GM12878 (cell line): ENCODE data around the gene CACNA1I.

ENCODE experiments used
- POLR2AphosphoS5 ChIP-seq: IDR thresholded peaks from 2 replicates; pipeline ENCODE4 v1.6.1; 2011; ENCODE audit warnings: mild to moderate bottlenecking, low read length, inconsistent platforms
- RFX5 ChIP-seq: IDR thresholded peaks from 2 replicates; pipeline ENCODE4 v1.6.1; 2011; ENCODE audit warnings: low read depth, low read length, improper control_type of control experiment
- SIX5 ChIP-seq: IDR thresholded peaks from 2 replicates; pipeline ENCODE4 v1.6.1; 2011; ENCODE audit warnings: mild to moderate bottlenecking, low read depth, low read length, moderate library complexity; ENCODE audit not compliant: severe bottlenecking
- TCF3 ChIP-seq: IDR thresholded peaks from 2 replicates; pipeline ENCODE4 v1.6.1; 2012; ENCODE audit warnings: low read depth, mild to moderate bottlenecking, low read length, borderline replicate concordance; ENCODE audit not compliant: insufficient read depth
- TF ChIP-seq, protein P1 (sequence below): IDR thresholded peaks from 2 replicates; pipeline ENCODE4 v1.6.1; 2012; ENCODE audit warnings: low read depth, low read length, improper control_type of control experiment

DNA sequence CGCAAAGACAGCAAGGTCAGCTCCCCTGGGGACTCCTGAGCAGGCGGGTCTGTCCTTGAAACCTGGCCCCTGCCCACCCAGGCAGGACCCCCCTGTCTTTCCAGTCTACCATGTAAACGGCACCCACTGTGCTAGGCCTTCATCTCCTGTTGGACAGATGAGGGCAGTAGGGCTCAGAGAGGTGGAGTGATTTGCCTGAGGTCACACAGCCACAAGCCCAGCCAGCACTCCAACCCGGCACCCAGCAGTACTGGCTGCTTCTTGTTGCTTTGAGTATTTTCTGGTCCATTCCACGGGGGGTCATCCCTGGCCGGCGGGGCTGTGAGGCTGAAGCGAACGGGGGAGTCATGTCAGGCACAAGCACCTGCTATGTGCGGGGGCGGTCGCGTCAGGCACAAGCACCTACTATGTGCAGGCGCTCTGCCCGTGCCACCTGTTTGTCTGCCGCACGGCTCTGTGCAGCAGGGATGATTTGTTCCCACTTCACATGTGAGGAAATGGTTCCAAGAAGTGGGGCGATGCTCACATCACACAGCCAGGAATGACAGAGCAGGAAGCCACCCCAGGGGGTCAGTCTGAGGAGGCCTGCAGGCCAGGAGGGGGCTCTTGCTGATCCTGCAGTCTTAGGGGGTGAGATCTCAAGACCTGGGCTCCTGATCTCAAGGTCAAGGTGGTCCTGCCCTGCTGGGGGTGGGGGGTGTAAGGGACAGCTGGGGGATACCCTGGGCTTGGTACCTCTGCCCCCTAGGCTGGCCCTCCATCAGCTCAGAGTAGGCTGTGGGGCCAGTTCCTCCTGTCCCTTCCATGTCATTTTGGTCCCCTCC is 110.7 kb downstream of the CACNA1I start:
- TF ChIP-seq POLR2AphosphoS5 (no peak), SIX5 (no peak), TCF3 (no peak), RFX5 (no peak)
- TF ChIP-seq, protein P1, sequence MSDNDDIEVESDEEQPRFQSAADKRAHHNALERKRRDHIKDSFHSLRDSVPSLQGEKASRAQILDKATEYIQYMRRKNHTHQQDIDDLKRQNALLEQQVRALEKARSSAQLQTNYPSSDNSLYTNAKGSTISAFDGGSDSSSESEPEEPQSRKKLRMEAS, result no peak
